Neural crest cell (in vitro differentiated cells): ENCODE data around the gene SMIM35. TPM values are rescaled to one million over a fixed set of nuclear protein-coding genes. Genes with fewer than 3 reads are reported as not detected.

ENCODE experiments used
- DNase-seq: peaks from one replicate; pipeline ENCODE4 v3.0.0; 2021; ENCODE audit warnings: low read depth, mixed read lengths, low spot score
- H3K27ac Mint-ChIP-seq: one replicate; pipeline ENCODE4 v1.8.0; 2021; ENCODE audit warnings: mild to moderate bottlenecking, mixed read lengths; ENCODE audit not compliant: unreplicated experiment
- H3K27me3 Mint-ChIP-seq: 2 replicates; pipeline ENCODE4 v1.8.0; 2021; ENCODE audit warnings: low read depth, mild to moderate bottlenecking, mixed read lengths
- H3K36me3 Mint-ChIP-seq: 2 replicates; pipeline ENCODE4 v1.8.0; 2021; ENCODE audit warnings: low read depth, mild to moderate bottlenecking, mixed read lengths
- H3K4me1 Mint-ChIP-seq: 2 replicates; pipeline ENCODE4 v1.8.0; 2021; ENCODE audit warnings: mixed read lengths
- H3K4me3 Mint-ChIP-seq: one replicate; pipeline ENCODE4 v1.8.0; 2021; ENCODE audit warnings: mild to moderate bottlenecking, mixed read lengths
- H3K9me3 Mint-ChIP-seq: 2 replicates; pipeline ENCODE4 v1.8.0; 2021; ENCODE audit warnings: mixed read lengths
- total RNA-seq: library from RNA; stranded (reverse); gene quantifications from 2 replicates; pipeline ENCODE4 v1.2.1, GENCODE V29; 2021
- TF ChIP-seq, protein P1 (sequence below): fragments of 200-600 bp; sonication (generic); conservative IDR thresholded peaks from 2 replicates; pipeline ENCODE4 v1.5.0; 2021; ENCODE audit warnings: antibody characterized with exemption, mild to moderate bottlenecking

Gene SMIM35
- total RNA-seq, 1 donor from 2014 or later = not detected

DNA sequence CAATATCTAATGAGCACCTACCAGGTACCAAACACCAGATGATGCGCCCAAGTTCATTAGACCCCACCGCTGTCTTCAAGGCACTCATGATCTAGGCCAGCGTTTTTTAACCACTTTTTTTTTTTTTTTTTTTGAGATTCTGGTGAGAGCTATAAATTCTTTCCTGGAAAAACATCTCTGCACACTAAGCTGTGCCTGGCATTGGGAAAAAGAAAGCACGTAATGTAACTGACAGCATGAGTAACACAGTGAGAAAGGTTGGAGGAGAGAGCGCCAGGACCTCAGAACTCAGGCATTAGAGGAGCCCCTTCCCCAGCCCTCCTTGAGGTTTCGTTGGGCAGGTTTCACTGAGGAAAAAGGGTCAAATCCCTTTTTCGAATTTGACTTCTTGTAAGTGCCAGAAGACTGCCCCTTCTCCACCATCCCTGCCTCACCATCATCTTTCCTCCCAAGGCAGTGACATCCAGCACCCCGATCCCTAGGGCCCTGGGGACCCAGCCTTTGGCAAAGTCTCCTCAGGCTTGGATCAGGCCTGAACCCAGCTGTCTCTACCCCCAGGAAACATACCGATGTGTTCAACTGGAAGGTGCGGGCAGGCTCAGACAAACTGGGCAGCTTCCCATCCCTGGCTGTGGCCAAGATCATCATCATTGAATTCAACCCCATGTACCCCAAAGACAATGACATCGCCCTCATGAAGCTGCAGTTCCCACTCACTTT, 26.1 kb upstream of the SMIM35 start:
- no peaks in the 10 kb centered on the region for H3K9me3 Mint-ChIP-seq
- TF ChIP-seq, protein P1, sequence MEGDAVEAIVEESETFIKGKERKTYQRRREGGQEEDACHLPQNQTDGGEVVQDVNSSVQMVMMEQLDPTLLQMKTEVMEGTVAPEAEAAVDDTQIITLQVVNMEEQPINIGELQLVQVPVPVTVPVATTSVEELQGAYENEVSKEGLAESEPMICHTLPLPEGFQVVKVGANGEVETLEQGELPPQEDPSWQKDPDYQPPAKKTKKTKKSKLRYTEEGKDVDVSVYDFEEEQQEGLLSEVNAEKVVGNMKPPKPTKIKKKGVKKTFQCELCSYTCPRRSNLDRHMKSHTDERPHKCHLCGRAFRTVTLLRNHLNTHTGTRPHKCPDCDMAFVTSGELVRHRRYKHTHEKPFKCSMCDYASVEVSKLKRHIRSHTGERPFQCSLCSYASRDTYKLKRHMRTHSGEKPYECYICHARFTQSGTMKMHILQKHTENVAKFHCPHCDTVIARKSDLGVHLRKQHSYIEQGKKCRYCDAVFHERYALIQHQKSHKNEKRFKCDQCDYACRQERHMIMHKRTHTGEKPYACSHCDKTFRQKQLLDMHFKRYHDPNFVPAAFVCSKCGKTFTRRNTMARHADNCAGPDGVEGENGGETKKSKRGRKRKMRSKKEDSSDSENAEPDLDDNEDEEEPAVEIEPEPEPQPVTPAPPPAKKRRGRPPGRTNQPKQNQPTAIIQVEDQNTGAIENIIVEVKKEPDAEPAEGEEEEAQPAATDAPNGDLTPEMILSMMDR = no peak
- peaks cover 2% of the 10 kb centered on the region for H3K27me3 Mint-ChIP-seq
- no peak overlapping the region for H3K27ac Mint-ChIP-seq
- H3K36me3 Mint-ChIP-seq = no peaks in the 10 kb centered on the region
- DNase-seq = no peak
- H3K4me1 Mint-ChIP-seq = no peaks in the 10 kb centered on the region
- H3K4me3 Mint-ChIP-seq = no peak overlapping the region

DNA sequence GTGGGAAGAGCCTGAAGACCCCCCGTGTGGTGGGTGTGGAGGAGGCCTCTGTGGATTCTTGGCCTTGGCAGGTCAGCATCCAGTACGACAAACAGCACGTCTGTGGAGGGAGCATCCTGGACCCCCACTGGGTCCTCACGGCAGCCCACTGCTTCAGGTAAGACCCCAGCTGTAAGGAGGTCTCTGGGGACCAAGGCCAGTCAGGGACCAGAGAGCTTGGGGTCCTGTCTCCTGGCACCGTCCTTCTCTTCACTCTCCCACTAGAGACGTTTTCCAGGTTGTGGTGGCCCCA, 24.9 kb upstream of the SMIM35 start:
- H3K36me3 Mint-ChIP-seq = no peaks in the 10 kb centered on the region
- no peaks in the 10 kb centered on the region for H3K27me3 Mint-ChIP-seq
- no peak overlapping the region for H3K4me3 Mint-ChIP-seq
- H3K4me1 Mint-ChIP-seq = no peaks in the 10 kb centered on the region
- DNase-seq = no peak
- no peak overlapping the region for H3K27ac Mint-ChIP-seq
- TF ChIP-seq, protein P1 = no peak
- no peaks in the 10 kb centered on the region for H3K9me3 Mint-ChIP-seq

DNA sequence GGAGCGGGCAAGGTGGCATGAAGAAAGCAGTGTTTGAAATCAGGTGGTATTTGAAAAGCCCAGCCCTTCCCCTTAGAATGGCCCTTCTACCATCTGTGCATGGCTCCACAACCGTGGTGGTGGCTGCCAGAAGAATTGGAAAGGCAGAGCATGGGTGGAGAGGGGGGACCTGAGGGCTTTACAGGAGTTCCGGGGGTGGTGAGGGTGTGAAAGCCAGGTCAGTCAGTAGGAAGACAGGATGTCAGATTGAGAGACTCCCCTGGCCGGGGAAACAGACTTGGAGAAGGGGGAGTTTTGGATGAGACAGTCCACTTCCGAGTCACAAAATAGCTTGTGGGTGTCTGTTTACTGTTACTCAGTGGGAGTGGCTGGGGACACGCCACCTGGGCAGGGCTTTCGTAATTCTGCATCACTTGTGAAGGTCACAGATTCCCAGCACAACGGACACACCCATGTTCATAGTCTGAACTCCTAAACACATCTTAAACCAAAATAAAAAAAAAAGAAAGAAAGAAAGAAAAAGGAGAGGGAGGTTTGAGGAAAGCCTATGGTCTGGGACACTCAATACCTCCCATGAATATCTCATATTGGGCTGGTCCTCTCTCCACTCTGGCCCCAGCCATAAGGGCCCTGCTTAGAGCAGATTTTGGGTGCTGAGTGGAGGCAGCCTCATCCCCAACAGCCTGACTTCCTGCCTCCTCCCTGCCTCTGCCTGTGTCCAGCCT, 24.4 kb upstream of the SMIM35 start:
- no peak overlapping the region for H3K4me3 Mint-ChIP-seq
- H3K27me3 Mint-ChIP-seq = no peaks in the 10 kb centered on the region
- DNase-seq = no peak
- no peaks in the 10 kb centered on the region for H3K9me3 Mint-ChIP-seq
- no peaks in the 10 kb centered on the region for H3K4me1 Mint-ChIP-seq
- no peaks in the 10 kb centered on the region for H3K36me3 Mint-ChIP-seq
- TF ChIP-seq, protein P1 = no peak
- peak overlapping the region; percentile 14 for H3K27ac Mint-ChIP-seq

DNA sequence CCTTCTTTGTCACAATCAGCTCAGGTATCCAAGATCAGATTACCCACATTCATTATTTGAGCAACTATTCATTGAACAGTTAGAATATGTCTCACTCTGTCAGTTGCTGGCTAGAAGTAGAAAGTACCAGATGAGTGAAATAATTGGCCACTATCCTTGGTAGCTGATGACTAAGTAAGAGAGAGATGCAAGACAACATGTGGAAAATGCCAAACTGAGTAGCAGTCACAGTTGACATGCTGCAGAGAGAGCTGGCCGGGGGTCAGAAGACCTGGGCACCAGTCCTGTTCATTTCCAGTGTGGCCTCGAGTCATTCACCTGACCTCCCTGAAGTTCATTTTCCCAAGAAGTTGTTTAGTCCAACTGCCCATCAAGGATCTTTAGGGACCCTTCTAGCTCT, 22.5 kb upstream of the SMIM35 start:
- no peak overlapping the region for H3K27ac Mint-ChIP-seq
- no peak for DNase-seq
- H3K36me3 Mint-ChIP-seq = no peaks in the 10 kb centered on the region
- TF ChIP-seq, protein P1 = no peak
- H3K9me3 Mint-ChIP-seq = no peaks in the 10 kb centered on the region
- H3K27me3 Mint-ChIP-seq = no peaks in the 10 kb centered on the region
- no peaks in the 10 kb centered on the region for H3K4me1 Mint-ChIP-seq
- no peak overlapping the region for H3K4me3 Mint-ChIP-seq

DNA sequence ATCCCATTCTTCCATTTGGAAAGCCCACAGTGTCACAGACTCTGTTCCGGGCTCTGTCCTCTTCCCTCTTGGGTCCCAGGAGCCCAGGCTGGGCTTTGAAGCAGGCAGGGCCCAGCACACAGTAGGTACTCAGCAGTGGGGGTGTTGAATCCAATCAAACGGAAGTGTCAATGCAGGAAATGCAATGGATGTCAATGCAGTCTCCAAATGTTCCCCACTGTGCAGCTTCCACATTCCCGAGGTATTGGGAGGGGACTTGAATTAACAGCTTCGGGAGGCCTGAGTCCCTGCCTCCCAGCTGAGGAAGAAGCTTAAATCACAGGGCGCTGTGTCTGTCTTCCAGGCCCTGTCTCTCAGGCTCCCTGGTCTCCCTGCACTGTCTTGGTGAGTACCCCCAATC, 21.8 kb upstream of the SMIM35 start:
- H3K9me3 Mint-ChIP-seq = no peaks in the 10 kb centered on the region
- no peak overlapping the region for H3K4me3 Mint-ChIP-seq
- H3K36me3 Mint-ChIP-seq = no peaks in the 10 kb centered on the region
- no peaks in the 10 kb centered on the region for H3K27me3 Mint-ChIP-seq
- peaks cover 3% of the 10 kb centered on the region for H3K4me1 Mint-ChIP-seq
- TF ChIP-seq, protein P1 = no peak
- DNase-seq = no peak
- no peak overlapping the region for H3K27ac Mint-ChIP-seq
